T-helper 2 cell treated with Interferon-gamma antibody and Interleukin-4, amounts not matched to agents 5 μg/mL and 100 μg/mL, for 36 hours (primary cell): ENCODE measurements around the gene GDPD3.
A peak's percentile ranks its signal among the peaks of the same experiment; 100 is the strongest.
"Not testable (repeated sequence)": the region's sequence is repeated elsewhere in the genome, so short reads cannot be mapped to it uniquely, and the experiment has no call there.

Experiments used
- DNase-seq: peaks from one replicate; pipeline ENCODE4 v3.0.0; 2021; ENCODE audit warnings: low spot score
- H3K27ac Mint-ChIP-seq: one replicate; pipeline ENCODE4 v1.8.0; 2021; ENCODE audit warnings: mild to moderate bottlenecking, mixed read lengths
- H3K27me3 Mint-ChIP-seq: one replicate; pipeline ENCODE4 v1.8.0; 2021; ENCODE audit warnings: low read depth, mixed read lengths
- H3K36me3 Mint-ChIP-seq: one replicate; pipeline ENCODE4 v1.8.0; 2021; ENCODE audit warnings: low read depth, mixed read lengths
- H3K4me1 Mint-ChIP-seq: one replicate; pipeline ENCODE4 v1.8.0; 2021; ENCODE audit warnings: low read depth, mixed read lengths
- H3K4me3 Mint-ChIP-seq: one replicate; pipeline ENCODE4 v1.8.0; 2022; ENCODE audit warnings: mild to moderate bottlenecking, moderate library complexity, mixed read lengths
- H3K9me3 Mint-ChIP-seq: one replicate; pipeline ENCODE4 v1.8.0; 2021; ENCODE audit warnings: mixed read lengths

Gene GDPD3

DNA sequence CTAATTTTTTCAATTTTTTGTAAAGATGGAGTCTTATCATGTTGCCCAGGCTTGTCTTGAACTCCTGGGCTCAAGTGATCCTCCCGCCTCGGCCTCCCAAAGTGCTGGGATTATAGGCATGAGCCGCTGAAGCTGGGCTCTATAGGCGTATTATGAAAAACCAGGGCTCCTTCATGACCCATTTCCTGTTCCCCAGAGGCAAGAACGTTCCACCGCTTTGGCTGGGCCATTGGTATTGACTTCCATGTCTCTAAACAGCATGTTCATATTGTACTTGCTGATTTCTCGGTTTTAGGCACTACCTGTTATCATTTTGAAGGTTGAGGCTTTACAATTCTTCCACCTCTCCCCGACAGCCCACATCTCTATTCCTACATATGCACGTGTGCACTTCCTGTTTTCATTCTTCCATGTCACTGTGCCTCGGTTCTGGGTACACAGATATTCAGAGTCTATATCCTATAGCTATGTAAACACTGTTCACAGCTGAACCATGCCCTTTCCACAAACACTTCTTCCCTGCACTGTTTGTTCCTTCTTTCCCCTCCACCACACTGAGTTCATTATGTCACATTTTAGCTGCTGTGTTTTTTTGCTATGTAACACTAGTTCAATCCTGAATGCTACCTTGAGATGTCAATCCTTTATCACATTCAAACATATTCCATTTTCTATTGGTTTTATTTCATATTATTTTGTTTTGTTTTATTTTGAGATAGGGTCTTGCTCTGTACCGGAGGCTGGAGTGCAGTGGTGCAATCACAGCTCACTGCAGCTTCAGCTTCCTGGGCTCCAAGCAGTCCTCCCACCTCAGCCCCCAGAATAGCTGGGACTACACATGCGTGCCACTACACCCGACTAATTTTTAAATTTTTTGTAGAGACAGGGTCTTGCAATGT is 26.5 kb upstream of the GDPD3 start:
- DNase-seq: no peak
- Mint-ChIP-seq H3K27me3 (no peaks in the 10 kb centered on the region), H3K27ac (peak overlapping the region; percentile 68)

GRCh38 chr16:30137897-30138296 is 24.6 kb upstream of the GDPD3 start:
- Mint-ChIP-seq H3K27me3 (no peaks in the 10 kb centered on the region), H3K4me3 (no peak overlapping the region), H3K27ac (no peak overlapping the region), H3K9me3 (peaks cover 2% of the 10 kb centered on the region), H3K36me3 (peaks cover 5% of the 10 kb centered on the region), H3K4me1 (peaks cover 16% of the 10 kb centered on the region)
- no peak for DNase-seq

More for the DNA sequence above, 26.5 kb upstream of the GDPD3 start:
- Mint-ChIP-seq H3K4me3 (peak overlapping the region; percentile 28), H3K9me3 (no peaks in the 10 kb centered on the region), H3K36me3 (peaks cover 2% of the 10 kb centered on the region), H3K4me1 (peaks cover 18% of the 10 kb centered on the region)

GRCh38 chr16:30136971-30137605 is 23.8 kb upstream of the GDPD3 start:
- Mint-ChIP-seq H3K4me3 (no peak overlapping the region), H3K36me3 (peaks cover 9% of the 10 kb centered on the region), H3K27me3 (no peaks in the 10 kb centered on the region), H3K27ac (no peak overlapping the region), H3K4me1 (peaks cover 19% of the 10 kb centered on the region), H3K9me3 (peaks cover 3% of the 10 kb centered on the region)
- no peak for DNase-seq

DNA sequence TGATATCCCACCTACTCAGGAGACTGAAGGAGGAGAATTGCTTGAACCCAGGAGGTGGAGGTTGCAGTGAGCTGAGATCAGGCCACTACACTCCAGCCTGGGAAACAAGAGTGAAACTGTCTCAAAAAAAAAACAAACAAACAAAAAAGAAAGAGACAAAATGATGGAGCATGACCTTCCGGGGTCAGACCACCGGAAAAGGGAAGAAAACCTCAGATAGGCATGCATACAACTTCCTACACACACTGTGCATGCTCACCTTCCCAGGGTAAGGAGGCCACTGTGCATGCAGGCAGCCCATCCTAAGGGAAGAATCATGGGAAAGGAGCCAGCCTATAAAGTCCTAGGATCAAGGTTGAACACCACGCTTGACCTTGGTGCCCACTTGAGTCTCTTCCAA is 19.3 kb upstream of the GDPD3 start:
- Mint-ChIP-seq H3K4me1 (peaks cover 20% of the 10 kb centered on the region), H3K36me3 (peaks cover 14% of the 10 kb centered on the region), H3K9me3 (peaks cover 10% of the 10 kb centered on the region), H3K27me3 (no peaks in the 10 kb centered on the region), H3K27ac (peak overlapping the region; percentile 20), H3K4me3 (no peak overlapping the region)
- no peak for DNase-seq

DNA sequence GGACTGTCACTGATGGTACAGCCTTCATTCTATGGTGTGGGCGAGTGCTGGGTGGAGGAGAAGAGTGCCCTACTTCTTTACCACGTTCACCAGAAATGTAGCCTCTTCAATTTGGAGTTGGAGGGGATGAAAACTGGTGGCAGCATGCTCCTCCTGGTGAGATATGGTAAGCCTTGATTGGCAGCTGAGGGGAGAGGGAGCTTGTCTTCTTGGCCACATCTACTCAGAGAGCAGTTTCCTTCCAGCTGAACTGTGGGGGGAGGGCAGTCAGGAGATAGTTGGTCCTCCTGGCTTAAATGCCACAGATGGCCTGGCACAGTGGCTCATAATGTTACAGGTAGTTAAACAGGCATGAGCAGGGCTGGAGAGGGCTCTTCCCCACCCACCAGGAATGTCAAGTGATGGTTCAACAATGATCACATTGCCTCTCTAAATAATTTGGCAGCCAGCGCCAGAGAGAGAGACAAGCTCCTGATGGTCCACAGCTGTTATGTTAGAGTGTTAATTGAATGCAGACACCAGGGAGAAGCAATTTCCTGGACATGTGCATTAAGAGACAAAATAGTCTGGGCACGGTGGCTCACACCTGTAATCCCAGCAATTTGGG is 18.6 kb upstream of the GDPD3 start:
- peak overlapping the region; percentile 9 for H3K4me3 Mint-ChIP-seq
- H3K27ac Mint-ChIP-seq: no peak overlapping the region
- peaks cover 10% of the 10 kb centered on the region for H3K9me3 Mint-ChIP-seq

GRCh38 chr16:30127993-30128392 is 14.7 kb upstream of the GDPD3 start:
- Mint-ChIP-seq H3K4me3 (no peak overlapping the region), H3K27ac (no peak overlapping the region), H3K4me1 (peaks cover 14% of the 10 kb centered on the region), H3K9me3 (peaks cover 9% of the 10 kb centered on the region), H3K36me3 (peaks cover 10% of the 10 kb centered on the region), H3K27me3 (no peaks in the 10 kb centered on the region)
- DNase-seq: no peak

More for the DNA sequence above, 18.6 kb upstream of the GDPD3 start:
- DNase-seq: no peak
- H3K36me3 Mint-ChIP-seq: peaks cover 14% of the 10 kb centered on the region
- no peaks in the 10 kb centered on the region for H3K27me3 Mint-ChIP-seq
- H3K4me1 Mint-ChIP-seq: peaks cover 18% of the 10 kb centered on the region

DNA sequence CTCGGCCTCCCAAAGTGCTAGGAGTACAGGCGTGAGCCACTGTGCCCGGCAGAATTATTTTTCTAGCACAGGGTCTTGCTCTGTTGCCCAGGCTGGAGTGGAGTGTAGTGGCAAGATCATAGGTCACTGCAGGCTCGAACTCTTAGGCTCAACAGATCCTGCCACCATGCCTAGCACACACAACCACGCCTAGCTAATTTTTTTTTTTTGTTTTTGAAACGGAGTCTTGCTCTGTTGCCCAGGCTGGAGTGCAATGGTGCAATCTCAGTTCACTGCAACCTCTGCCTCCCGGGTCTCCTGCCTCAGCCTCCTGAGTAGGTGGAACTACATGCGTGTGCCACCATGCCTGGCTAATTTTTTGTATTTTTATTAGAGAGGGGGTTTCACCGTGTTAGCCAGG is 12.4 kb upstream of the GDPD3 start:
- H3K27me3 Mint-ChIP-seq, H3K27ac Mint-ChIP-seq, H3K9me3 Mint-ChIP-seq, DNase-seq, H3K4me3 Mint-ChIP-seq, H3K36me3 Mint-ChIP-seq: not testable (repeated sequence)
- H3K4me1 Mint-ChIP-seq: peaks cover 14% of the 10 kb centered on the region

- Mint-ChIP-seq H3K27ac (no peak overlapping the region), H3K4me3 (no peak overlapping the region), H3K9me3 (peaks cover 3% of the 10 kb centered on the region), H3K36me3 (no peaks in the 10 kb centered on the region), H3K4me1 (peaks cover 12% of the 10 kb centered on the region), H3K27me3 (no peaks in the 10 kb centered on the region)
- DNase-seq: no peak
Measured at GRCh38 chr16:30124985-30125379, 11.6 kb upstream of the GDPD3 start.

- H3K27me3 Mint-ChIP-seq: no peaks in the 10 kb centered on the region
- peaks cover 10% of the 10 kb centered on the region for H3K4me1 Mint-ChIP-seq
- no peak for DNase-seq
- no peaks in the 10 kb centered on the region for H3K9me3 Mint-ChIP-seq
- H3K36me3 Mint-ChIP-seq: peaks cover 8% of the 10 kb centered on the region
- H3K27ac Mint-ChIP-seq: peak overlapping the region; percentile 84
- peak overlapping the region; percentile 87 for H3K4me3 Mint-ChIP-seq
Measured at GRCh38 chr16:30122604-30123160, 9.3 kb upstream of the GDPD3 start.

- Mint-ChIP-seq H3K27ac (peak overlapping the region; percentile 84), H3K27me3 (no peaks in the 10 kb centered on the region), H3K4me3 (peak overlapping the region; percentile 87), H3K9me3 (no peaks in the 10 kb centered on the region), H3K36me3 (peaks cover 8% of the 10 kb centered on the region), H3K4me1 (peaks cover 10% of the 10 kb centered on the region)
- DNase-seq: no peak
Measured at GRCh38 chr16:30121741-30122571, 8.6 kb upstream of the GDPD3 start.

GRCh38 chr16:30120340-30121105 is 7.2 kb upstream of the GDPD3 start:
- Mint-ChIP-seq H3K4me3 (peak overlapping the region; percentile 44), H3K4me1 (peaks cover 10% of the 10 kb centered on the region), H3K27me3 (no peaks in the 10 kb centered on the region), H3K36me3 (peaks cover 8% of the 10 kb centered on the region), H3K9me3 (no peaks in the 10 kb centered on the region), H3K27ac (peak overlapping the region; percentile 76)
- no peak for DNase-seq

- DNase-seq: no peak
- Mint-ChIP-seq H3K27me3 (no peaks in the 10 kb centered on the region), H3K27ac (peak overlapping the region; percentile 41), H3K36me3 (peaks cover 8% of the 10 kb centered on the region), H3K4me1 (peaks cover 10% of the 10 kb centered on the region), H3K4me3 (no peak overlapping the region), H3K9me3 (no peaks in the 10 kb centered on the region)
Measured at GRCh38 chr16:30119428-30119827, 6.1 kb upstream of the GDPD3 start.

- Mint-ChIP-seq H3K4me1 (peaks cover 10% of the 10 kb centered on the region), H3K27ac (no peak overlapping the region), H3K9me3 (no peaks in the 10 kb centered on the region), H3K27me3 (no peaks in the 10 kb centered on the region), H3K4me3 (no peak overlapping the region), H3K36me3 (peaks cover 11% of the 10 kb centered on the region)
- DNase-seq: no peak
Measured at GRCh38 chr16:30117768-30118167, 4.4 kb upstream of the GDPD3 start.
